K562 (cell line): Measurements from ENCODE around the gene SMIM29. TPM values are rescaled to one million over a fixed set of nuclear protein-coding genes. Genes with fewer than 3 reads are reported as not detected.

ENCODE experiments used
- ARNT ChIP-seq, 2 experiments: fragments of 450-650 bp; IDR thresholded peaks; 2 replicates each; pipeline ENCODE4 v1.6.1; 2016; ENCODE audit warnings: mild to moderate bottlenecking in 1 of 2
- CEBPG ChIP-seq, 3 experiments: fragments of 200-800 bp in 1 of 3; sonication (Bioruptor generic) in 1 of 3; sonication (generic) in 1 of 3; formaldehyde crosslinking in 1 of 3; IDR thresholded peaks in 2 of 3; conservative IDR thresholded peaks in 1 of 3; 2 replicates each; pipeline versions ENCODE4 v1.6.1 to v1.8.0; 2016 to 2022; ENCODE audit warnings: missing compliant biosample characterization in 2 of 3, missing genetic modification characterization in 2 of 3, mild to moderate bottlenecking in 1 of 3, missing genetic modification reagents in 1 of 3
- GATA2 ChIP-seq: sonication (generic); formaldehyde crosslinking; IDR thresholded peaks from 2 replicates; pipeline ENCODE4 v1.4.0; 2020; ENCODE audit warnings: mild to moderate bottlenecking, missing genetic modification reagents
- HDAC8 ChIP-seq: fragments of 450-650 bp; IDR thresholded peaks from 2 replicates; pipeline ENCODE4 v1.6.1; 2016; ENCODE audit warnings: mild to moderate bottlenecking, missing genetic modification characterization, moderate library complexity, missing compliant biosample characterization
- HES1 ChIP-seq: fragments of 450-650 bp; IDR thresholded peaks from 2 replicates; pipeline ENCODE4 v1.6.1; 2016; ENCODE audit warnings: low read depth, mild to moderate bottlenecking, moderate library complexity
- IRF1 ChIP-seq: sonication (generic); formaldehyde crosslinking; IDR thresholded peaks from 2 replicates; pipeline ENCODE4 v1.8.0; 2022; ENCODE audit warnings: missing genetic modification reagents, mild to moderate bottlenecking, borderline replicate concordance
- KLF16 ChIP-seq: IDR thresholded peaks from 2 replicates; pipeline ENCODE4 v1.6.1; 2016; ENCODE audit warnings: antibody characterized with exemption
- MAX ChIP-seq: sonication (generic); formaldehyde crosslinking; IDR thresholded peaks from 2 replicates; pipeline ENCODE4 v1.9.0; 2022; ENCODE audit warnings: mild to moderate bottlenecking, missing genetic modification reagents
- MCM2 ChIP-seq: fragments of 450-650 bp; IDR thresholded peaks from 2 replicates; pipeline ENCODE4 v1.6.1; 2017; ENCODE audit warnings: low read depth, mild to moderate bottlenecking
- MLLT1 ChIP-seq, 2 experiments: fragments of 450-650 bp; IDR thresholded peaks; 2 replicates each; pipeline ENCODE4 v1.6.1; 2016
- MYC ChIP-seq, 2 experiments: fragments of 250-450 bp in 1 of 2; sonication (Bioruptor Pico) in 1 of 2; IDR thresholded peaks; 2 replicates each; pipeline versions ENCODE4 v1.5.1 to v1.6.1; 2012 to 2021; ENCODE audit warnings: low read depth in 2 of 2, borderline replicate concordance in 1 of 2, improper control_type of control experiment in 1 of 2, low read length in 1 of 2, mild to moderate bottlenecking in 1 of 2, moderate library complexity in 1 of 2
- NFXL1 ChIP-seq: fragments of 450-650 bp; formaldehyde crosslinking; IDR thresholded peaks from 2 replicates; pipeline ENCODE4 v1.4.0; 2021; ENCODE audit warnings: mild to moderate bottlenecking
- NR2F6 ChIP-seq: fragments of 450-650 bp; formaldehyde crosslinking; IDR thresholded peaks from 2 replicates; pipeline ENCODE4 v1.4.0; 2020; ENCODE audit warnings: mild to moderate bottlenecking
- PTBP1 ChIP-seq: fragments of 200-400 bp; formaldehyde crosslinking; IDR thresholded peaks from 2 replicates; pipeline ENCODE4 v1.6.1; 2017; ENCODE audit warnings: low read depth, low read length
- TFE3 ChIP-seq: fragments of 450-650 bp; formaldehyde crosslinking; IDR thresholded peaks from 2 replicates; pipeline ENCODE4 v1.4.0; 2020; ENCODE audit warnings: mild to moderate bottlenecking, mixed read lengths
- TRIM28 ChIP-seq: fragments of 450-650 bp; IDR thresholded peaks from 2 replicates; pipeline ENCODE4 v1.6.1; 2017
- ZNF134 ChIP-seq: fragments of 250-450 bp; sonication (Bioruptor Pico); conservative IDR thresholded peaks from 2 replicates; pipeline ENCODE4 v1.4.0; 2020
- ZNF347 ChIP-seq: fragments of 450-650 bp; formaldehyde crosslinking; IDR thresholded peaks from 2 replicates; pipeline ENCODE4 v1.4.0; 2020; ENCODE audit warnings: low read depth, mild to moderate bottlenecking, moderate library complexity
- ZNF584 ChIP-seq: fragments of 200-800 bp; sonication (Bioruptor generic); IDR thresholded peaks from 2 replicates; pipeline ENCODE4 v1.6.1; 2016; ENCODE audit warnings: low read depth, mild to moderate bottlenecking, missing genetic modification characterization, missing compliant biosample characterization
- ZNF696 ChIP-seq: fragments of 250-450 bp; sonication (Bioruptor Pico); conservative IDR thresholded peaks from 2 replicates; pipeline ENCODE4 v1.4.0; 2020; ENCODE audit warnings: mild to moderate bottlenecking, moderate library complexity
- polyA plus RNA-seq, 8 experiments: library from polyadenylated mRNA; depleted of rRNA in 4 of 8; stranded (reverse) in 5 of 8; unstranded in 3 of 8; fragments of >200 nt; fragmentation: Nextera tagmentation in 2 of 8; fragmentation: Illumina TruSeq in 1 of 8; extraction: Ambion mirVana in 2 of 8; extraction: Trizol in 1 of 8; gene quantifications; 2 replicates each; pipeline versions ENCODE4 v1.2.1 to v1.2.3, GENCODE V29; 2011 to 2014; ENCODE audit warnings: inconsistent platforms in 1 of 8, missing spikeins in 1 of 8
- total RNA-seq, 7 experiments: library from RNA; depleted of rRNA in 6 of 7; stranded (reverse); fragments of >200 nt in 6 of 7; fragmentation: Illumina TruSeq in 2 of 7; extraction: Trizol in 2 of 7; gene quantifications; 2 replicates each; pipeline versions ENCODE4 v1.2.1 to v1.2.3, GENCODE V29; 2011 to 2021; ENCODE audit warnings: low replicate concordance in 1 of 7

The SMIM29 gene
- total and polyA plus RNA-seq, 9 of the 15 experiments (the other 6 are each of a cell fraction or from before 2014, with no cell fraction given) = 6.5 to 36.7 (median 20.9) TPM

GRCh38 chr6:34236131-34236442 lies 12.7 kb downstream of the SMIM29 start (continued):
- TF ChIP-seq MLLT1 (IDR thresholded peaks at IDR 0.05) = no peak
- TF ChIP-seq ZNF584 = 0 out of 2 replicates have a peak, but pooled peaks have one; percentile 4
- peak; percentile 70; the same call in 1 of the 2 replicates for TF ChIP-seq NFXL1 (CRISPR knock-in tag)
- TF ChIP-seq MCM2 = no peak
- TF ChIP-seq GATA2 = peak; percentile 20; the same call in 1 of the 2 replicates
- peak; percentile 2; the same call in 1 of the 2 replicates for TF ChIP-seq ZNF347 (CRISPR knock-in tag)
- 0 out of 2 replicates have a peak, but pooled peaks have one; percentile 1 for TF ChIP-seq TRIM28
- no peak for TF ChIP-seq TFE3 (CRISPR knock-in tag)
- TF ChIP-seq KLF16 = no peak
- TF ChIP-seq NR2F6 (CRISPR knock-in tag) = no peak
- peak; percentile 65 to 72; a peak in 2 of 4 replicates for TF ChIP-seq ARNT (IDR thresholded peaks at IDR 0.05)
- no peak for TF ChIP-seq IRF1
- no peak; the same call in 1 of the 2 replicates for TF ChIP-seq MYC (IDR thresholded peaks at IDR 0.05; ENCODE audit: low read depth, low read length)
- peak; percentile 69; the same call in 1 of the 2 replicates for TF ChIP-seq MYC (CRISPR knock-in tag; IDR thresholded peaks at IDR 0.05; ENCODE audit: borderline replicate concordance, low read depth)
- TF ChIP-seq MAX (CRISPR knock-in tag) = 0 out of 2 replicates have a peak, but pooled peaks have one; percentile 48
- 0 out of 2 replicates have a peak, but pooled peaks have one; percentile 4 for TF ChIP-seq HDAC8 (tag)
- 0 out of 2 replicates have a peak, but pooled peaks have one; percentile 17 for TF ChIP-seq ZNF696 (CRISPR knock-in tag)
- TF ChIP-seq ZNF134 (CRISPR knock-in tag) = 0 out of 2 replicates have a peak, but pooled peaks have one; percentile 8
- 0 out of 2 replicates have a peak, but pooled peaks have one; percentile 59 for TF ChIP-seq PTBP1
- TF ChIP-seq HES1 = no peak
- 0 out of 2 replicates have a peak, but pooled peaks have one; percentile 4 for TF ChIP-seq CEBPG (CRISPR knock-in tag; IDR thresholded peaks at IDR 0.05)
- TF ChIP-seq CEBPG (tag; conservative IDR thresholded peaks at IDR 0.05 in 1 of 2, IDR thresholded peaks at IDR 0.05 in 1 of 2) = peak in 1 of 2 experiments; percentile 22; a peak in 1 of 4 replicates
